Measurements from ENCODE around the gene RAB28.

The RAB28 gene

GRCh38 chr4:13483136-13483767 lies 888 bp downstream of the RAB28 start:
- Histone ChIP-seq H3K4me2 (ENCODE audit: low read length) (peak overlapping the region; percentile 95), H3K4me1 (ENCODE audit: insufficient read depth, low read length, severe bottlenecking) (peaks cover 24% of the 10 kb centered on the region), H4K20me1 (ENCODE audit: insufficient read depth, low read length) (no peaks in the 10 kb centered on the region), H3K79me2 (ENCODE audit: insufficient read depth, low read length) (peaks cover 3% of the 10 kb centered on the region; the same call in 1 of the 2 replicates), H3K4me3 (ENCODE audit: low read depth, low read length, poor library complexity, severe bottlenecking) (peak overlapping the region; percentile 92), H3K9me2 (ENCODE audit: low read depth, low read length) (no peaks in the 10 kb centered on the region), H3F3A (ENCODE audit: insufficient read depth, low read length) (no peaks in the 10 kb centered on the region), H3K9ac (ENCODE audit: low read length) (peak overlapping the region; percentile 86), H2AFZ (ENCODE audit: low read length) (no peak overlapping the region), H3K36me3 (ENCODE audit: insufficient read depth, low read length) (no peaks in the 10 kb centered on the region; the same call in 1 of the 2 replicates), H3K9me3 (ENCODE audit: low read length) (no peaks in the 10 kb centered on the region), H3K27me3 (ENCODE audit: insufficient read depth, low read length) (no peaks in the 10 kb centered on the region), H3K27ac (ENCODE audit: low read depth, low read length, poor library complexity, severe bottlenecking) (no peak overlapping the region)
- TF ChIP-seq, protein P1, sequence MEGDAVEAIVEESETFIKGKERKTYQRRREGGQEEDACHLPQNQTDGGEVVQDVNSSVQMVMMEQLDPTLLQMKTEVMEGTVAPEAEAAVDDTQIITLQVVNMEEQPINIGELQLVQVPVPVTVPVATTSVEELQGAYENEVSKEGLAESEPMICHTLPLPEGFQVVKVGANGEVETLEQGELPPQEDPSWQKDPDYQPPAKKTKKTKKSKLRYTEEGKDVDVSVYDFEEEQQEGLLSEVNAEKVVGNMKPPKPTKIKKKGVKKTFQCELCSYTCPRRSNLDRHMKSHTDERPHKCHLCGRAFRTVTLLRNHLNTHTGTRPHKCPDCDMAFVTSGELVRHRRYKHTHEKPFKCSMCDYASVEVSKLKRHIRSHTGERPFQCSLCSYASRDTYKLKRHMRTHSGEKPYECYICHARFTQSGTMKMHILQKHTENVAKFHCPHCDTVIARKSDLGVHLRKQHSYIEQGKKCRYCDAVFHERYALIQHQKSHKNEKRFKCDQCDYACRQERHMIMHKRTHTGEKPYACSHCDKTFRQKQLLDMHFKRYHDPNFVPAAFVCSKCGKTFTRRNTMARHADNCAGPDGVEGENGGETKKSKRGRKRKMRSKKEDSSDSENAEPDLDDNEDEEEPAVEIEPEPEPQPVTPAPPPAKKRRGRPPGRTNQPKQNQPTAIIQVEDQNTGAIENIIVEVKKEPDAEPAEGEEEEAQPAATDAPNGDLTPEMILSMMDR (IDR thresholded peaks at IDR 0.05; ENCODE audit: low read length), result no peak
- no peak for TF ChIP-seq EZH2 (IDR thresholded peaks at IDR 0.05; ENCODE audit: borderline replicate concordance, low read length)

- H3F3A ChIP-seq (ENCODE audit: insufficient read depth, low read length), result no peaks in the 10 kb centered on the region
- no peak overlapping the region for H3K4me2 ChIP-seq (ENCODE audit: low read length)
Observed at GRCh38 chr4:13481569-13481968, 2.6 kb downstream of the RAB28 start.

DNA sequence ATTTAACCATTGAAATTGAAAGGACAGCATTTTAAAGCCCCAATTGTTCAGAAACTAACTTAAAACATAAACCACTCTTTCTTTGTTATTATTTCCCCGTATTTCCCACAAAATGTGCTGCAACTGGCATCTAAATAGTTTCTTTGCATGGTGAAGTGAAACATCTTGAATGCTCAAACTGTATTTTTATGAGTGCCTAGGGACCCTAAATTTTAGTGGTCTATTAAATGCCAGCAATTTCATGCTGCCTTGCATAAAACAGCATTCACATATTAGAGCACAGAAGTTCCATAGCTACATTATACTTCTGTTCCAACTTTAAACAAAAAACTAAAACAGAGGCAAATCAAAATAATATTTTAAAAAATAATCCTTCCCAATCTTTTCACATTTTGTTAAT lies 5.4 kb downstream of the RAB28 start:
- Histone ChIP-seq H4K20me1 (ENCODE audit: insufficient read depth, low read length) (no peaks in the 10 kb centered on the region), H3K9me2 (ENCODE audit: low read depth, low read length) (no peaks in the 10 kb centered on the region), H3K4me2 (ENCODE audit: low read length) (no peak overlapping the region), H2AFZ (ENCODE audit: low read length) (no peak overlapping the region), H3K9me3 (ENCODE audit: low read length) (no peaks in the 10 kb centered on the region), H3K36me3 (ENCODE audit: insufficient read depth, low read length) (no peaks in the 10 kb centered on the region), H3K27me3 (ENCODE audit: insufficient read depth, low read length) (no peaks in the 10 kb centered on the region), H3K9ac (ENCODE audit: low read length) (no peak overlapping the region), H3F3A (ENCODE audit: insufficient read depth, low read length) (no peaks in the 10 kb centered on the region), H3K79me2 (ENCODE audit: insufficient read depth, low read length) (peaks cover 3% of the 10 kb centered on the region; the same call in 1 of the 2 replicates), H3K4me1 (ENCODE audit: insufficient read depth, low read length, severe bottlenecking) (peaks cover 17% of the 10 kb centered on the region), H3K27ac (ENCODE audit: low read depth, low read length, poor library complexity, severe bottlenecking) (no peak overlapping the region), H3K4me3 (ENCODE audit: low read depth, low read length, poor library complexity, severe bottlenecking) (no peak overlapping the region)
- TF ChIP-seq EZH2 (IDR thresholded peaks at IDR 0.05; ENCODE audit: borderline replicate concordance, low read length), result no peak
- TF ChIP-seq, protein P1 (IDR thresholded peaks at IDR 0.05; ENCODE audit: low read length), result no peak

More at GRCh38 chr4:13481569-13481968, 2.6 kb downstream of the RAB28 start:
- Histone ChIP-seq H2AFZ (ENCODE audit: low read length) (no peak overlapping the region), H3K27me3 (ENCODE audit: insufficient read depth, low read length) (no peaks in the 10 kb centered on the region), H3K4me1 (ENCODE audit: insufficient read depth, low read length, severe bottlenecking) (peaks cover 24% of the 10 kb centered on the region), H3K27ac (ENCODE audit: low read depth, low read length, poor library complexity, severe bottlenecking) (no peak overlapping the region), H4K20me1 (ENCODE audit: insufficient read depth, low read length) (no peaks in the 10 kb centered on the region), H3K36me3 (ENCODE audit: insufficient read depth, low read length) (no peaks in the 10 kb centered on the region), H3K9me3 (ENCODE audit: low read length) (no peaks in the 10 kb centered on the region), H3K4me3 (ENCODE audit: low read depth, low read length, poor library complexity, severe bottlenecking) (no peak overlapping the region), H3K9ac (ENCODE audit: low read length) (no peak overlapping the region), H3K79me2 (ENCODE audit: insufficient read depth, low read length) (peaks cover 3% of the 10 kb centered on the region; the same call in 1 of the 2 replicates), H3K9me2 (ENCODE audit: low read depth, low read length) (no peaks in the 10 kb centered on the region)
- no peak for TF ChIP-seq EZH2 (IDR thresholded peaks at IDR 0.05; ENCODE audit: borderline replicate concordance, low read length)

- Histone ChIP-seq H3K4me3 (ENCODE audit: low read depth, low read length, poor library complexity, severe bottlenecking) (no peak overlapping the region), H3K4me2 (ENCODE audit: low read length) (no peak overlapping the region), H3F3A (ENCODE audit: insufficient read depth, low read length) (no peaks in the 10 kb centered on the region), H3K9ac (ENCODE audit: low read length) (no peak overlapping the region), H3K9me2 (ENCODE audit: low read depth, low read length) (no peaks in the 10 kb centered on the region), H3K36me3 (ENCODE audit: insufficient read depth, low read length) (no peaks in the 10 kb centered on the region), H3K79me2 (ENCODE audit: insufficient read depth, low read length) (peaks cover 3% of the 10 kb centered on the region; the same call in 1 of the 2 replicates), H3K4me1 (ENCODE audit: insufficient read depth, low read length, severe bottlenecking) (peaks cover 17% of the 10 kb centered on the region), H3K27me3 (ENCODE audit: insufficient read depth, low read length) (no peaks in the 10 kb centered on the region), H2AFZ (ENCODE audit: low read length) (no peak overlapping the region), H4K20me1 (ENCODE audit: insufficient read depth, low read length) (no peaks in the 10 kb centered on the region), H3K27ac (ENCODE audit: low read depth, low read length, poor library complexity, severe bottlenecking) (no peak overlapping the region), H3K9me3 (ENCODE audit: low read length) (no peaks in the 10 kb centered on the region)
- TF ChIP-seq EZH2 (IDR thresholded peaks at IDR 0.05; ENCODE audit: borderline replicate concordance, low read length), result no peak
- TF ChIP-seq, protein P1 (IDR thresholded peaks at IDR 0.05; ENCODE audit: low read length), result no peak
Observed at GRCh38 chr4:13478131-13478530, 6.0 kb downstream of the RAB28 start.
